BLaER1 (cell line): ENCODE data around the gene CMIP.

Experiments used
- H3K27ac ChIP-seq: shearing (Covaris generic); formaldehyde crosslinking; 2 replicates; pipeline ENCODE4 v1.8.1; 2022
- H3K27me3 ChIP-seq: shearing (Covaris generic); formaldehyde crosslinking; 2 replicates; pipeline ENCODE4 v1.8.1; 2022
- H3K36me3 ChIP-seq: shearing (Covaris generic); formaldehyde crosslinking; 2 replicates; pipeline ENCODE4 v1.8.1; 2022
- H3K4me1 ChIP-seq: shearing (Covaris generic); formaldehyde crosslinking; 2 replicates; pipeline ENCODE4 v1.8.1; 2022
- H3K4me2 ChIP-seq: shearing (Covaris generic); formaldehyde crosslinking; 2 replicates; pipeline ENCODE4 v1.8.1; 2022
- H3K4me3 ChIP-seq: shearing (Covaris generic); formaldehyde crosslinking; 2 replicates; pipeline ENCODE4 v1.8.1; 2022
- H3K9ac ChIP-seq: shearing (Covaris generic); formaldehyde crosslinking; 2 replicates; pipeline ENCODE4 v1.8.1; 2022
- H3K9me3 ChIP-seq: shearing (Covaris generic); formaldehyde crosslinking; 2 replicates; pipeline ENCODE4 v1.8.1; 2022
- H4K20me1 ChIP-seq: shearing (Covaris generic); formaldehyde crosslinking; 2 replicates; pipeline ENCODE4 v1.8.1; 2022
- Cebpa-rat ChIP-seq: shearing (Covaris generic); IDR thresholded peaks from 2 replicates; pipeline ENCODE4 v1.8.1; 2022

The CMIP gene

GRCh38 chr16:81437865-81438264 is 6.7 kb upstream of the CMIP start:
- Histone ChIP-seq H3K9ac (no peak overlapping the region), H3K4me1 (peaks cover 35% of the 10 kb centered on the region), H3K27me3 (no peaks in the 10 kb centered on the region), H3K36me3 (no peaks in the 10 kb centered on the region), H3K4me3 (no peak overlapping the region), H4K20me1 (no peaks in the 10 kb centered on the region), H3K4me2 (peak overlapping the region; percentile 30), H3K9me3 (no peaks in the 10 kb centered on the region), H3K27ac (no peak overlapping the region)
- no peak for TF ChIP-seq Cebpa-rat

GRCh38 chr16:81440888-81441761 is 3.5 kb upstream of the CMIP start:
- Histone ChIP-seq H3K27me3 (no peaks in the 10 kb centered on the region), H3K4me2 (no peak overlapping the region), H3K9ac (no peak overlapping the region), H3K27ac (no peak overlapping the region), H4K20me1 (no peaks in the 10 kb centered on the region), H3K36me3 (no peaks in the 10 kb centered on the region), H3K4me3 (no peak overlapping the region), H3K4me1 (peaks cover 26% of the 10 kb centered on the region), H3K9me3 (no peaks in the 10 kb centered on the region)
- no peak for TF ChIP-seq Cebpa-rat

- no peak overlapping the region for H3K4me2 ChIP-seq
- TF ChIP-seq Cebpa-rat, result no peak
These were observed 2.2 kb upstream of the CMIP start for GRCh38 chr16:81442220-81442915.

GRCh38 chr16:81442916-81443687 is 1.5 kb upstream of the CMIP start:
- H3K4me2 ChIP-seq, result peak overlapping the region; percentile 88

More at GRCh38 chr16:81442220-81442915, 2.2 kb upstream of the CMIP start:
- H3K27ac ChIP-seq, result no peak overlapping the region
- H3K9ac ChIP-seq, result no peak overlapping the region
- H3K9me3 ChIP-seq, result no peaks in the 10 kb centered on the region
- H3K4me3 ChIP-seq, result no peak overlapping the region
- H4K20me1 ChIP-seq, result peaks cover 11% of the 10 kb centered on the region
- H3K27me3 ChIP-seq, result no peaks in the 10 kb centered on the region
- H3K4me1 ChIP-seq, result peaks cover 37% of the 10 kb centered on the region
- no peaks in the 10 kb centered on the region; the same call in 1 of the 2 replicates for H3K36me3 ChIP-seq

GRCh38 chr16:81443688-81444447 is 740 bp upstream of the CMIP start:
- TF ChIP-seq Cebpa-rat, result no peak
- Histone ChIP-seq H3K4me1 (peaks cover 39% of the 10 kb centered on the region), H3K9ac (peak overlapping the region; percentile 72; the same call in 1 of the 2 replicates), H3K4me2 (peak overlapping the region; percentile 88), H4K20me1 (peaks cover 26% of the 10 kb centered on the region), H3K36me3 (peaks cover 7% of the 10 kb centered on the region; the same call in 1 of the 2 replicates), H3K27me3 (no peaks in the 10 kb centered on the region), H3K9me3 (no peaks in the 10 kb centered on the region), H3K27ac (peak overlapping the region; percentile 60), H3K4me3 (peak overlapping the region; percentile 84)

More at GRCh38 chr16:81442916-81443687, 1.5 kb upstream of the CMIP start:
- Histone ChIP-seq H3K27ac (no peak overlapping the region), H3K36me3 (no peaks in the 10 kb centered on the region; the same call in 1 of the 2 replicates), H3K9ac (no peak overlapping the region), H3K27me3 (no peaks in the 10 kb centered on the region), H3K9me3 (no peaks in the 10 kb centered on the region), H3K4me1 (peaks cover 38% of the 10 kb centered on the region), H3K4me3 (no peak overlapping the region), H4K20me1 (peaks cover 18% of the 10 kb centered on the region)
- no peak for TF ChIP-seq Cebpa-rat

- Histone ChIP-seq H3K4me3 (peak overlapping the region; percentile 84), H3K9ac (peak overlapping the region; percentile 95), H3K9me3 (peaks cover 11% of the 10 kb centered on the region), H3K36me3 (peaks cover 19% of the 10 kb centered on the region), H3K4me1 (peaks cover 52% of the 10 kb centered on the region), H4K20me1 (peaks cover 41% of the 10 kb centered on the region), H3K27me3 (no peaks in the 10 kb centered on the region), H3K4me2 (peak overlapping the region; percentile 93), H3K27ac (peak overlapping the region; percentile 89)
- no peak for TF ChIP-seq Cebpa-rat
These were observed 744 bp downstream of the CMIP start for GRCh38 chr16:81445143-81445961.

GRCh38 chr16:81445966-81446906 is 1.6 kb downstream of the CMIP start:
- Histone ChIP-seq H3K4me3 (peak overlapping the region; percentile 84), H3K4me2 (peak overlapping the region; percentile 93), H3K9me3 (peaks cover 20% of the 10 kb centered on the region), H3K4me1 (peaks cover 54% of the 10 kb centered on the region), H3K27me3 (no peaks in the 10 kb centered on the region), H4K20me1 (peaks cover 50% of the 10 kb centered on the region), H3K36me3 (peaks cover 28% of the 10 kb centered on the region), H3K27ac (peak overlapping the region; percentile 89), H3K9ac (peak overlapping the region; percentile 95)
- TF ChIP-seq Cebpa-rat, result no peak
